Smooth muscle cell (in vitro differentiated cells): ENCODE results near the gene KNDC1. TPM values are rescaled to one million over a fixed set of nuclear protein-coding genes. Genes with fewer than 3 reads are reported as not detected.

ENCODE experiments used
- DNase-seq: peaks from one replicate; lab custom pipeline; 2025; ENCODE audit not compliant: unreplicated experiment; lab: John Stamatoyannopoulos, UW
- H2AFZ ChIP-seq: fragments of 200-600 bp; sonication (generic); 2 replicates; pipeline ENCODE4 v1.6.0; 2016; ENCODE audit warnings: antibody characterized with exemption, low read depth, mild to moderate bottlenecking
- H3F3A ChIP-seq: fragments of 200-600 bp; sonication (generic); 2 replicates; pipeline ENCODE4 v1.6.0; 2017; ENCODE audit warnings: antibody characterized with exemption, low read depth
- H3K27ac ChIP-seq: fragments of 200-600 bp; sonication (generic); 2 replicates; pipeline ENCODE4 v1.5.1; 2016; ENCODE audit warnings: low read depth, mild to moderate bottlenecking
- H3K27me3 ChIP-seq: fragments of 200-600 bp; sonication (generic); 2 replicates; pipeline ENCODE4 v1.6.1; 2016; ENCODE audit warnings: low read depth, mild to moderate bottlenecking
- H3K36me3 ChIP-seq: fragments of 200-600 bp; sonication (generic); 2 replicates; pipeline ENCODE4 v1.5.1; 2016; ENCODE audit warnings: low read depth
- H3K4me1 ChIP-seq: fragments of 200-600 bp; sonication (generic); 2 replicates; pipeline ENCODE4 v1.5.1; 2016; ENCODE audit warnings: low read depth
- H3K4me2 ChIP-seq: fragments of 200-600 bp; sonication (generic); 2 replicates; pipeline ENCODE4 v1.6.0; 2016; ENCODE audit warnings: mild to moderate bottlenecking
- H3K4me3 ChIP-seq: fragments of 200-600 bp; sonication (generic); 2 replicates; pipeline ENCODE4 v1.5.1; 2016; ENCODE audit warnings: mild to moderate bottlenecking
- H3K79me2 ChIP-seq: fragments of 200-600 bp; sonication (generic); 2 replicates; pipeline ENCODE4 v1.6.0; 2016; ENCODE audit warnings: low read depth, mild to moderate bottlenecking
- H3K9ac ChIP-seq: fragments of 200-600 bp; sonication (generic); 2 replicates; pipeline ENCODE4 v1.6.0; 2016; ENCODE audit warnings: low read depth
- H3K9me3 ChIP-seq: fragments of 200-600 bp; sonication (generic); replicated peaks from 2 replicates; pipeline ENCODE4 v1.5.1; 2016; ENCODE audit warnings: low read depth
- H4K20me1 ChIP-seq: fragments of 200-600 bp; sonication (generic); 2 replicates; pipeline ENCODE4 v1.6.0; 2016; ENCODE audit warnings: low read depth
- WGBS: methylation state at CpG from one replicate; pipeline ENCODE4 v1.1.7; 2016; ENCODE audit warnings: low lambda C conversion rate; 5-methylcytosine and 5-hydroxymethylcytosine counted together
- polyA plus RNA-seq: library from polyadenylated mRNA; unstranded; fragments of >200 nt; fragmentation: Nextera tagmentation; extraction: Ambion mirVana; gene quantifications from 2 replicates; pipeline ENCODE4 v1.2.1, GENCODE V29; 2016
- total RNA-seq: library from RNA; depleted of rRNA; stranded (reverse); fragments of >200 nt; gene quantifications from 2 replicates; pipeline ENCODE4 v1.2.3, GENCODE V29; 2014
- TF ChIP-seq, protein P1 (sequence below): fragments of 200-600 bp; sonication (generic); IDR thresholded peaks from 2 replicates; pipeline ENCODE4 v1.5.1; 2017; ENCODE audit warnings: borderline replicate concordance, mild to moderate bottlenecking, antibody characterized with exemption; ENCODE audit not compliant: insufficient read depth, poor library complexity, severe bottlenecking

The KNDC1 gene
- total and polyA plus RNA-seq, 2 experiments from 2014 or later, result 2.3 to 3.1 TPM

DNA sequence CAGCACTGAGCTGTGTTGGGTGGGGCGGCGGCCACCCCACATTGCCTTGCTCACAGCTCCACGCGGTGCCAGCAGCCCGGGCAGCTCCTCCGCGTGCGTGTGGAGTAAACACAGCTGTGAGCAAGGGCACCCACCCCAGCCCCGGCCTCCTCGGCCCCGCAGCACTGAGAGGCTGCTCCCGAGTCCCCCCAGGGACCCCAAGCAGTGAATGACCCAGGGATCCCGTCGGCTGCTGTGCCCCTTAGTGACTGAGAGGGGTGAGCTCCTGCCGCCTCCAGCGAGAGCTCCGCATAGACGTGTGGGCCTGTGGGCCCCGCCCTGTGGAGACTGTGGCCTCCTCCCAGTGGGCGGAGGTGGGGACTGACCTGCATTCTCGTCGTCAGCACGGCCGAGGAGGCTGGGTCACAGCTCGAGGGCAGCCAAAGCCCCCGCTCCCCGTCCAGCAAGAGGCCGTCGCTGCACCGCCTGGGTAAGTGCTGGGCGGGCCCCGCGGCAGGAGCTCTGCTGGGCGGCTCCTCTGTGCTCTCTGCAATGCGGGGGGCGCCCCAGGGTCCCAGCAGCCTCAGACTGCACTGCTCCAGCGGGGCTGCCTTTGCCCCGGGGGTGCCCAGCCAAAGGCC, 40.1 kb downstream of the KNDC1 start:
- WGBS, result 68% methylated on average over 23 of the region's 38 CpGs
- no peaks in the 10 kb centered on the region for H3F3A ChIP-seq
- H3K4me3 ChIP-seq, result no peak overlapping the region
- H3K27me3 ChIP-seq, result no peaks in the 10 kb centered on the region
- no peaks in the 10 kb centered on the region for H3K9me3 ChIP-seq
- H3K79me2 ChIP-seq, result no peaks in the 10 kb centered on the region
- DNase-seq, result no peak
- H3K9ac ChIP-seq, result no peak overlapping the region
- H3K36me3 ChIP-seq, result no peaks in the 10 kb centered on the region
- H4K20me1 ChIP-seq, result no peaks in the 10 kb centered on the region
- H2AFZ ChIP-seq, result no peak overlapping the region
- TF ChIP-seq, protein P1, sequence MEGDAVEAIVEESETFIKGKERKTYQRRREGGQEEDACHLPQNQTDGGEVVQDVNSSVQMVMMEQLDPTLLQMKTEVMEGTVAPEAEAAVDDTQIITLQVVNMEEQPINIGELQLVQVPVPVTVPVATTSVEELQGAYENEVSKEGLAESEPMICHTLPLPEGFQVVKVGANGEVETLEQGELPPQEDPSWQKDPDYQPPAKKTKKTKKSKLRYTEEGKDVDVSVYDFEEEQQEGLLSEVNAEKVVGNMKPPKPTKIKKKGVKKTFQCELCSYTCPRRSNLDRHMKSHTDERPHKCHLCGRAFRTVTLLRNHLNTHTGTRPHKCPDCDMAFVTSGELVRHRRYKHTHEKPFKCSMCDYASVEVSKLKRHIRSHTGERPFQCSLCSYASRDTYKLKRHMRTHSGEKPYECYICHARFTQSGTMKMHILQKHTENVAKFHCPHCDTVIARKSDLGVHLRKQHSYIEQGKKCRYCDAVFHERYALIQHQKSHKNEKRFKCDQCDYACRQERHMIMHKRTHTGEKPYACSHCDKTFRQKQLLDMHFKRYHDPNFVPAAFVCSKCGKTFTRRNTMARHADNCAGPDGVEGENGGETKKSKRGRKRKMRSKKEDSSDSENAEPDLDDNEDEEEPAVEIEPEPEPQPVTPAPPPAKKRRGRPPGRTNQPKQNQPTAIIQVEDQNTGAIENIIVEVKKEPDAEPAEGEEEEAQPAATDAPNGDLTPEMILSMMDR, result no peak
- no peak overlapping the region for H3K4me2 ChIP-seq
- H3K4me1 ChIP-seq, result no peaks in the 10 kb centered on the region
- no peak overlapping the region for H3K27ac ChIP-seq

DNA sequence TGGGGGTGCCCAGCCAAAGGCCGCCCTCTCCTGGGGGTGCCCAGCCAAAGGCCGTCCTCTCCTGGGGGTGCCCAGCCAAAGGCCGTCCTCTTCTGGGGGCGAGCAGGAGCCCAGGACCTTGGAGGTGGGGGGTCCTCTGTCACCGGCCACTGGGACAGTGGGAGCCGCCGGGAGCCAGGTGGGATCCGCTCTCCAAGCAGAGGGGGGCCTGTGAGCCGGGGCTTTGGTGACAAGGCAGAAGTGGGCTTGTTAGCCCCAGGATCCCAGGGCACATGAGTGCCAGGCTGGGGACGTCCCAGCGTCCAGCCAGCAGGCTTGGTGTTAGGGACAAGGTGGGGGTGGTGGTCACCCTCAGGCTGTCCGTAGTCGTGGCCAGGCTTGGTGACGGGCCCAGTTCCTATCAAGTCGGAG, 40.6 kb downstream of the KNDC1 start:
- 95% methylated on average over 15 of the region's 15 CpGs for WGBS
- no peaks in the 10 kb centered on the region for H4K20me1 ChIP-seq
- no peak overlapping the region for H3K9ac ChIP-seq
- no peak overlapping the region for H3K4me3 ChIP-seq
- no peak overlapping the region for H2AFZ ChIP-seq
- no peaks in the 10 kb centered on the region for H3F3A ChIP-seq
- H3K9me3 ChIP-seq, result no peaks in the 10 kb centered on the region
- H3K4me1 ChIP-seq, result no peaks in the 10 kb centered on the region
- H3K79me2 ChIP-seq, result no peaks in the 10 kb centered on the region
- no peaks in the 10 kb centered on the region for H3K27me3 ChIP-seq
- no peaks in the 10 kb centered on the region for H3K36me3 ChIP-seq
- TF ChIP-seq, protein P1, result no peak
- H3K4me2 ChIP-seq, result no peak overlapping the region
- no peak overlapping the region for H3K27ac ChIP-seq
- DNase-seq, result no peak

DNA sequence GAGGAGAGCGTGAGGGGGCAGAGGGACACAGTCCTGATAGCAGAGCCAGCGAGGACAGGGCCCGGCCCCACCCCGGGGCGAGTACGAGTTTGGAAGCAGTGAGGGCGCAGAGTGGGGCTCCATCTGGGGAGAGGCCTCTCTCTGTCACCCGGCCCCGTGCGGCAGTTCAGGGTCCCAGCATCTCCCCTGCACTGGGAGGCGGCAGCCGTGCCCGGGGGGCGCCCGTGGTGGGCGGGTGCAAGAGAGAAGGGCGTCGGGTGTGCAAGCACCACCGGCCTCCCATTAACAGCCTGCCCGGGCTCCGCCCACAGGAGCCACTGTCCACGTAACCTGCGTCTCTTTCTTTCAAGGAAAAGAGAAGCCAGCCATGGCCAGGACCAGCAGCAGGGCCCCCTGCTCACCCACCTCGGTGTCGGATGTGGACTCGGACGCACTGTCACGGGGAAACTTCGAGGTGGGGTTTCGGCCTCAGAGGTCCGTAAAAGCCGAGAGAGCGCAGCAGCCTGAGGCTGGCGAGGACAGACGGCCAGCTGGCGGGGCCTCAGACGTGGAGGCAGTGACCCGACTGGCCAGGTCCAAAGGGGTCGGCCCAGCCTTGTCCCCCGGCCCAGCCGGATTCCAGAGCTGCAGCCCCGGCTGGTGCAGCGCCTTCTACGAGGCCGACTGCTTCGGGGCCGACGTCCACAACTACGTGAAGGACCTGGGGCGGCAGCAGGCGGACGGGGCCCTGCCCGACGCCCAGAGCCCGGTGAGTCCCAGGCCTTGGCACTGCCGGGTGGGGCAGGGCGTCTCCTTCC, 41.3 kb downstream of the KNDC1 start:
- H3K4me2 ChIP-seq, result no peak overlapping the region
- TF ChIP-seq, protein P1, result no peak
- H2AFZ ChIP-seq, result no peak overlapping the region
- no peaks in the 10 kb centered on the region for H3K27me3 ChIP-seq
- 92% methylated on average over 51 of the region's 57 CpGs for WGBS
- DNase-seq, result no peak
- no peaks in the 10 kb centered on the region for H3K36me3 ChIP-seq
- no peaks in the 10 kb centered on the region for H3F3A ChIP-seq
- H3K27ac ChIP-seq, result no peak overlapping the region
- no peaks in the 10 kb centered on the region for H4K20me1 ChIP-seq
- H3K79me2 ChIP-seq, result no peaks in the 10 kb centered on the region
- H3K9ac ChIP-seq, result no peak overlapping the region
- H3K4me3 ChIP-seq, result no peak overlapping the region
- H3K9me3 ChIP-seq, result no peaks in the 10 kb centered on the region
- no peaks in the 10 kb centered on the region for H3K4me1 ChIP-seq
